Activated CD4-positive, alpha-beta T cell treated with anti-CD3 and anti-CD28 coated beads for 36 hours (primary cell): Measurements from ENCODE around the gene STK4. TPM values are rescaled to one million over a fixed set of nuclear protein-coding genes. Genes with fewer than 3 reads are reported as not detected.
"Not testable (repeated sequence)": the region's sequence is repeated elsewhere in the genome, so short reads cannot be mapped to it uniquely, and the experiment has no call there.

Experiments
- ATAC-seq: fragments of 200-7000 bp; cut with Tn5 transposase; one replicate; pipeline ENCODE4 v1.10.0; 2021; ENCODE audit warnings: mild to moderate bottlenecking, moderate library complexity
- CTCF ChIA-PET: fragments of 350-600 bp; sonication (Branson Sonifier 250); formaldehyde crosslinking; loops from one replicate; lab custom pipeline; 2021; ENCODE audit warnings: antibody characterized with exemption; lab: Charles Lee
- POLR2A ChIA-PET: fragments of 350-600 bp; sonication (Branson Sonifier 250); formaldehyde crosslinking; loops from one replicate; lab custom pipeline; 2021; ENCODE audit warnings: antibody characterized with exemption, inconsistent platforms; lab: Charles Lee
- DNase-seq: peaks from one replicate; pipeline ENCODE4 v3.0.0-alpha.2; 2020
- H3K27ac Mint-ChIP-seq: one replicate; pipeline ENCODE4 v1.8.0; 2021; ENCODE audit warnings: mixed read lengths
- H3K27me3 Mint-ChIP-seq: one replicate; pipeline ENCODE4 v1.8.0; 2021; ENCODE audit warnings: mixed read lengths
- H3K36me3 Mint-ChIP-seq: one replicate; pipeline ENCODE4 v1.8.0; 2021; ENCODE audit warnings: low read depth, mixed read lengths
- H3K4me1 Mint-ChIP-seq: one replicate; pipeline ENCODE4 v1.8.0; 2021; ENCODE audit warnings: mixed read lengths
- H3K4me3 Mint-ChIP-seq: one replicate; pipeline ENCODE4 v1.8.0; 2021; ENCODE audit warnings: mild to moderate bottlenecking, moderate library complexity, mixed read lengths
- H3K9me3 Mint-ChIP-seq: one replicate; pipeline ENCODE4 v1.8.0; 2021; ENCODE audit warnings: low read depth, mixed read lengths
- intact Hi-C, 2 experiments: fragments of 100-400 bp; cut with DNase I in 1 of 2; cut with micrococcal nuclease in 1 of 2; formaldehyde crosslinking; loops; one replicate each; pipeline versions ENCODE4 v1.14.2 to v1.15.1; 2022 to 2024; cut with DNase I, micrococcal nuclease
- total RNA-seq, 2 experiments: library from RNA; stranded (reverse); gene quantifications; one replicate each; pipeline ENCODE4 v1.2.3, GENCODE V29; 2021

STK4 gene
- total RNA-seq, 2 experiments from 2014 or later: 156 to 164 TPM

DNA sequence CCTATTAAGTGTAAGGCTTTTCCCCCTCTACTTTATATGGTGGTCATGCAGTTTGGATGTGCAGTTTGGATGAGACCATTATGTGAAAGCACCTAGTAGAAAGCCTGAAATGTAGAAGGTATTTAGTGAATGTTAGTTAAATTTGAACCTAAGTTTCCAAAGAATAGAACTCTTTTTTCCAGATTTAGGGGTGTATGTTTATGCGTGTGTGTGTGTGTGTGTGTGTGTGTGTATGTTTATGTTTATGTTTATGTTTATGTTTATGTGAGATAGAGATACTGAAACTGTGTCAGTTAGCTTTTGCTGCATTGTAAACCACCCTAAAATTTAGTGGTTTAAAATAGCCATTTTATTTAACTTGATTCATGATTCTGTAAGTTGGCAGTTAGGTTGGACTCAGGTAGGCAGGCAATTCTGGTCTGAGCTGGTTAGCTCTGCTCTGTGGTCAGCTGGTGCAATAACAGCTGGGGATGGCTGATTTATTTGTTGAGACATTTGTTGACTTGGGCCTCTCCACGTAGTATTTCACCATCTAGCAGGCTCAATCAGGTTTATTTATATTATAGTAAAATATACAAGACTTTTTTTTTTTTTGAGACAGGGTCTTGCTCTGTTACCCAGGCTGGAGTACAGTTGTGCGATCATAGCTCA lies 54.0 kb downstream of the STK4 start:
- H3K27me3 Mint-ChIP-seq: no peaks in the 10 kb centered on the region
- H3K36me3 Mint-ChIP-seq: peaks cover 58% of the 10 kb centered on the region
- intact Hi-C loops: no loop called here
- ATAC-seq (no peak), DNase-seq (no peak)
- peaks cover 65% of the 10 kb centered on the region for H3K4me1 Mint-ChIP-seq
- POLR2A ChIA-PET: interaction anchor here (1.0 kb wide), 1 partner anchor 74 kb away, joined by 8 read pairs; no protein-coding TSS in a partner anchor
- CTCF ChIA-PET: interaction anchor here (0.6 to 3.6 kb wide), 10 partner anchors 8 to 273 kb away, joined by 3 to 23 read pairs (median 3); no protein-coding TSS in a partner anchor
- H3K9me3 Mint-ChIP-seq: no peaks in the 10 kb centered on the region
- peak overlapping the region; percentile 20 for H3K27ac Mint-ChIP-seq
- no peak overlapping the region for H3K4me3 Mint-ChIP-seq

DNA sequence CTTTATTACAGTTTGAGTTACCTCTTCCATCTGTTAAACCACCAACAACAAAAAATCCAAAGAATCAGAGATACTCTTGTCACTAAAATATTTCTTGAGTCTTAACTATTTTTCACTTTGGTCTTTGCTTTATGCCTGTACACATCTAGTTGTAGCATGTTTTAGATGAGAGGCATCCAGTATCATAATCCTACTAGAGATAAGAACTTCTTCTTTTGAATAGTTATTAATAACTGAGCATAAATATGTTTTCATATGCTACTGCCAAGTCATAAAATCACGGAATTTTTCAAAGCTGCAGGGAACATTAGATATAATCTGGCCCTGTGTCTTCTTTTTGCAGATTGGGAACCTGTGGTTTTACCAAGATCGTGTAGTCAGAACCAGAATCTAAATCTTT lies 55.3 kb downstream of the STK4 start:
- ChIA-PET POLR2A (no interaction called here), CTCF (interaction anchor here (1.2 to 3.6 kb wide), 3 partner anchors 10 to 77 kb away, joined by 3 to 23 read pairs (median 5); no protein-coding TSS in a partner anchor)
- no peak for ATAC-seq
- peaks cover 63% of the 10 kb centered on the region for H3K4me1 Mint-ChIP-seq
- peaks cover 61% of the 10 kb centered on the region for H3K36me3 Mint-ChIP-seq
- no peaks in the 10 kb centered on the region for H3K27me3 Mint-ChIP-seq
- H3K4me3 Mint-ChIP-seq: no peak overlapping the region
- no peak for DNase-seq
- no peaks in the 10 kb centered on the region for H3K9me3 Mint-ChIP-seq
- intact Hi-C loops: loop anchor here in 1 of 2 experiments (2.0 kb wide), 1 partner anchor 15 kb away; no protein-coding TSS in a partner anchor
- H3K27ac Mint-ChIP-seq: peak overlapping the region; percentile 32

DNA sequence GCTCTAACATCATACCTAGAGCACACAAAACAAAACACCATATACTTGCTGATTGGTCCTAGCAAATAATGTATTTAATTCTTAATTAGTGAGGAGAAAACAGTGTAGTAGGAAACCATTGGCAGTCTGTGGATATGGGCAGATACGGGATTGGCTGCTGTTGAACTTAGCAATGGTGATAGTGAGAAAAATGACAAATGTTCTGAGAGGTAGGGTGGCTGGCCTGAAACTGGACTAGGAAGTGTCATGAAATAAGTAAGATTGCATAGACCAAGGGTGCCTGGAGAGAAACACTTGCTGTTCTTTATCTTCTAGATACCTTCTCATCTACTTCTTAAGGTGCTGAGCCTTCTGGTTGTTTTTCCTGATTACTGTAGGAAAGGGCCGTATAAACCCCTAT lies 56.8 kb downstream of the STK4 start:
- CTCF ChIA-PET: interaction anchor here (0.9 to 1.6 kb wide), 2 partner anchors 16 to 21 kb away, joined by 3 read pairs; no protein-coding TSS in a partner anchor
- Mint-ChIP-seq H3K36me3 (peaks cover 63% of the 10 kb centered on the region), H3K27ac (peak overlapping the region; percentile 28), H3K4me1 (peaks cover 64% of the 10 kb centered on the region)
- H3K4me3 Mint-ChIP-seq, H3K9me3 Mint-ChIP-seq, POLR2A ChIA-PET, H3K27me3 Mint-ChIP-seq, DNase-seq: not testable (repeated sequence)
- intact Hi-C loops: loop anchor here in 1 of 2 experiments (2.0 kb wide), 1 partner anchor 14 kb away; no protein-coding TSS in a partner anchor
- ATAC-seq: peak; percentile 78

DNA sequence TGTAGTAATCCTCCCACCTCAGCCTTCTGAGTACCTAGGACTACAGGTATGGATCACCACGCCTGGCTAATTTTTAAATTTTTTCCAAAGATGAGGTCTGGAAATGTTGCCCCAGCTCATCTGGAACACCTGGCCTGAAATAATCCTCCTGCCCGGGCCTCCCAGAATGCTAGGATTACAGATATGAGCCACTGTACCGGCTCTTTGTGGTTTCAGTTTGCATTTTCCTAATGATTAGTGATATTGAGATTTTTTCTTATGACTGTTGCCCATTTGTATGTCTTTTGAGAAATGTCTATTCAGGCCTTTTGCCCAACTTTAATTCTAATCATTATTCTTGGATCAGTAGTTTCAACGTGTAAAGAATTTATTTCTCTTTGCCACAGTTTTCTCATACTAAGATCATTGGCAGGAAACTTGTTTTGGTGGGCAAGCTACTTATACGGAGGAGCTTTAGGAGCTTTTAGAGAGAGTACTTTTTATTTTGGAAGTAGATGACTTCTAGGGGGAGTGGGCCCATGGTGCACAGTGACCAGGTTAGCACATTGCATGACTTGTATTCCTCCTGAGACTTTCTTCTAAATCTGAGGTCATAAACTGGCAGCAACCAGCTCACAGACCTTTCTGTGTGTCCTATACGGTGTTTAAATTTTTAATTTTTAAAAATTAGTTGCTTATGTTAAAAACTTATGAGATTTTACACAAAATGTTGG lies 62.3 kb downstream of the STK4 start:
- H3K36me3 Mint-ChIP-seq: peaks cover 71% of the 10 kb centered on the region

GRCh38 chr20:45029884-45030283 lies 63.6 kb downstream of the STK4 start:
- POLR2A ChIA-PET: interaction anchor here (0.6 to 0.9 kb wide), 3 partner anchors 59 to 88 kb away, joined by 3 to 4 read pairs (median 3); no protein-coding TSS in a partner anchor

More for the DNA sequence above, 62.3 kb downstream of the STK4 start:
- Mint-ChIP-seq H3K27ac (peak overlapping the region; percentile 86), H3K9me3 (no peaks in the 10 kb centered on the region), H3K4me3 (no peak overlapping the region), H3K4me1 (peaks cover 75% of the 10 kb centered on the region), H3K27me3 (no peaks in the 10 kb centered on the region)
- intact Hi-C loops: no loop called here
- ChIA-PET CTCF (interaction anchor here (0.6 to 4.1 kb wide), 8 partner anchors 9 to 67 kb away, joined by 3 to 34 read pairs (median 4); no protein-coding TSS in a partner anchor), POLR2A (no interaction called here)
- DNase-seq (peak; percentile 23), ATAC-seq (peak; percentile 44)

DNA sequence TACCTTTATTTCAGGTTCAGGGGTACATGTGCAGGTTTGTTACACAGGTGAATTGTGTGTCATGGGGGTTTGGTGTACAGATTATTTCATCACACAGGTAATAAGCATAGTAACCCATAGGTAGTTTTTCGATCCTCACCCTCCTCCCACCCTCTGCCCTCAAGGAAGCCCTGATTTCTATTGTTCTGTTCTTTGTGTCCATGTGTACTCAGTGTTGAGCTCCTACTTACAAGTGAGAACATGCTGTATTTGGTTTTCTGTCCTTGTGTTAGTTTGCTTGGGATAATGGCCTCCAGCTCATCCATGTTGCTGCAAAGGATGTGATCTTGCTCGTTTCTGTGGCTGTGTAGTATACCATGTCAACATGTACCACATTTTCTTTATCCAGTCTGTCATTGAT lies 66.0 kb downstream of the STK4 start:
- peak overlapping the region; percentile 22 for H3K27ac Mint-ChIP-seq
- intact Hi-C loops: no loop called here
- peaks cover 65% of the 10 kb centered on the region for H3K36me3 Mint-ChIP-seq
- DNase-seq (no peak), ATAC-seq (no peak)
- ChIA-PET CTCF (interaction anchor here (0.9 to 1.7 kb wide), 3 partner anchors 10 to 61 kb away, joined by 3 to 6 read pairs (median 6); no protein-coding TSS in a partner anchor), POLR2A (no interaction called here)
- H3K27me3 Mint-ChIP-seq: no peaks in the 10 kb centered on the region
- H3K4me3 Mint-ChIP-seq: no peak overlapping the region
- H3K4me1 Mint-ChIP-seq: peaks cover 80% of the 10 kb centered on the region
- H3K9me3 Mint-ChIP-seq: no peaks in the 10 kb centered on the region

More at GRCh38 chr20:45029884-45030283, 63.6 kb downstream of the STK4 start:
- Mint-ChIP-seq H3K27ac (peak overlapping the region; percentile 75), H3K27me3 (no peaks in the 10 kb centered on the region), H3K4me3 (no peak overlapping the region), H3K36me3 (peaks cover 70% of the 10 kb centered on the region), H3K4me1 (peaks cover 81% of the 10 kb centered on the region), H3K9me3 (no peaks in the 10 kb centered on the region)
- no peak for DNase-seq
- intact Hi-C loops: no loop called here
- peak; percentile 71 for ATAC-seq
- CTCF ChIA-PET: interaction anchor here (0.5 to 3.9 kb wide), 9 partner anchors 9 to 264 kb away, joined by 3 to 34 read pairs (median 3); no protein-coding TSS in a partner anchor

- no peaks in the 10 kb centered on the region for H3K27me3 Mint-ChIP-seq
- ChIA-PET CTCF (interaction anchor here (0.9 to 1.7 kb wide), 2 partner anchors 9 to 22 kb away, joined by 6 read pairs; no protein-coding TSS in a partner anchor), POLR2A (no interaction called here)
- intact Hi-C loops: no loop called here
- ATAC-seq: no peak
- no peak for DNase-seq
- H3K4me3 Mint-ChIP-seq: no peak overlapping the region
- peak overlapping the region; percentile 22 for H3K27ac Mint-ChIP-seq
- no peaks in the 10 kb centered on the region for H3K9me3 Mint-ChIP-seq
- H3K4me1 Mint-ChIP-seq: peaks cover 82% of the 10 kb centered on the region
- H3K36me3 Mint-ChIP-seq: peaks cover 62% of the 10 kb centered on the region
These were observed 66.5 kb downstream of the STK4 start for GRCh38 chr20:45032781-45033180.

- ATAC-seq (no peak), DNase-seq (no peak)
- CTCF ChIA-PET: interaction anchor here (0.9 to 2.4 kb wide), 4 partner anchors 9 to 63 kb away, joined by 4 to 21 read pairs (median 4); no protein-coding TSS in a partner anchor
- intact Hi-C loops: no loop called here
- Mint-ChIP-seq H3K27ac (peak overlapping the region; percentile 86), H3K4me3 (no peak overlapping the region), H3K4me1 (peaks cover 80% of the 10 kb centered on the region), H3K36me3 (peaks cover 51% of the 10 kb centered on the region), H3K9me3 (no peaks in the 10 kb centered on the region), H3K27me3 (no peaks in the 10 kb centered on the region)
- POLR2A ChIA-PET: no interaction called here
These were observed 68.1 kb downstream of the STK4 start for GRCh38 chr20:45034436-45034835.

- H3K36me3 Mint-ChIP-seq: peaks cover 55% of the 10 kb centered on the region
- ChIA-PET POLR2A (no interaction called here), CTCF (interaction anchor here (0.6 to 9.7 kb wide), 4 partner anchors 7 to 61 kb away, joined by 3 to 136 read pairs (median 12); no protein-coding TSS in a partner anchor)
- DNase-seq (peak; percentile 83), ATAC-seq (peak; percentile 89)
- intact Hi-C loops: loop anchor here (2.0 to 5.0 kb wide), 3 partner anchors 13 to 69 kb away; partner anchors contain the start of gene STK4 (in 1 of the 2)
- peak overlapping the region; percentile 95 for H3K27ac Mint-ChIP-seq
- H3K4me1 Mint-ChIP-seq: peaks cover 80% of the 10 kb centered on the region
- no peak overlapping the region for H3K4me3 Mint-ChIP-seq
- H3K27me3 Mint-ChIP-seq: no peaks in the 10 kb centered on the region
- H3K9me3 Mint-ChIP-seq: no peaks in the 10 kb centered on the region
These were observed 69.9 kb downstream of the STK4 start for GRCh38 chr20:45036044-45036755.

GRCh38 chr20:45037050-45037449 lies 70.7 kb downstream of the STK4 start:
- H3K27ac Mint-ChIP-seq: peak overlapping the region; percentile 83
- no peaks in the 10 kb centered on the region for H3K27me3 Mint-ChIP-seq
- DNase-seq (no peak), ATAC-seq (no peak)
- no peaks in the 10 kb centered on the region for H3K9me3 Mint-ChIP-seq
- peaks cover 86% of the 10 kb centered on the region for H3K4me1 Mint-ChIP-seq
- no peak overlapping the region for H3K4me3 Mint-ChIP-seq
- POLR2A ChIA-PET: interaction anchor here (1.0 kb wide), 1 partner anchor 77 kb away, joined by 3 read pairs; the partner anchor contains the start of gene TOMM34
- CTCF ChIA-PET: interaction anchor here (0.6 to 9.7 kb wide), 4 partner anchors 19 to 776 kb away, joined by 3 to 136 read pairs (median 3); no protein-coding TSS in a partner anchor
- intact Hi-C loops: loop anchor here (2.0 to 5.0 kb wide), 3 partner anchors 14 to 70 kb away; partner anchors contain the start of gene STK4 (in 1 of the 2)
- H3K36me3 Mint-ChIP-seq: peaks cover 58% of the 10 kb centered on the region
